IMR-90 (cell line): Measurements from ENCODE around the gene EIF3I. TPM values are rescaled to one million over a fixed set of nuclear protein-coding genes. Genes with fewer than 3 reads are reported as not detected.

Experiments
- ATAC-seq: fragments of 200-7000 bp; cut with Tn5 transposase; 2 replicates; pipeline ENCODE4 v1.9.1; 2020; ENCODE audit warnings: low read depth, mild to moderate bottlenecking, moderate library complexity
- BruUV-seq: library from RNA; stranded (reverse); fragments of 400-500 nt; replicated peaks from 2 replicates; lab custom pipeline; 2021; lab: Mats Ljungman, UMichigan
- CTCF ChIA-PET: fragments of 300-600 bp; formaldehyde crosslinking; extraction: SDS; loops from one replicate; lab custom pipeline; 2021; ENCODE audit warnings: antibody characterized with exemption; lab: Yijun Ruan, JAX
- POLR2A ChIA-PET: fragments of 300-600 bp; sonication (Branson Sonifier 250); formaldehyde crosslinking; loops from one replicate; lab custom pipeline; 2022; ENCODE audit warnings: antibody characterized with exemption; ENCODE audit not compliant: unreplicated experiment; lab: Charles Lee
- DNase-seq: peaks from one replicate; pipeline ENCODE4 v3.0.0; 2013
- H2AFZ ChIP-seq: replicated peaks from 2 replicates; pipeline ENCODE3; 2013; ENCODE audit warnings: low read length, mild to moderate bottlenecking; ENCODE audit not compliant: poor library complexity
- H2AK5ac ChIP-seq: 2 replicates; pipeline ENCODE4 v1.6.1; 2013; ENCODE audit warnings: low read depth, low read length, inconsistent platforms
- H2AK9ac ChIP-seq: replicated peaks from 2 replicates; pipeline ENCODE3; 2013; ENCODE audit warnings: mild to moderate bottlenecking, low read depth, low read length, moderate library complexity; ENCODE audit not compliant: poor library complexity
- H2BK120ac ChIP-seq: 2 replicates; pipeline ENCODE4 v1.6.1; 2013; ENCODE audit warnings: low read depth, low read length, inconsistent platforms
- H2BK15ac ChIP-seq: 3 replicates; pipeline ENCODE4 v1.6.1; 2013; ENCODE audit warnings: low read depth, low read length, inconsistent platforms
- H2BK20ac ChIP-seq: 2 replicates; pipeline ENCODE4 v1.6.1; 2013; ENCODE audit warnings: low read depth, mild to moderate bottlenecking, inconsistent platforms, low read length, moderate library complexity
- H2BK5ac ChIP-seq: 2 replicates; pipeline ENCODE4 v1.6.1; 2013; ENCODE audit warnings: mild to moderate bottlenecking, low read depth, low read length, inconsistent platforms; ENCODE audit not compliant: poor library complexity, severe bottlenecking
- H3K14ac ChIP-seq: replicated peaks from 2 replicates; pipeline ENCODE4 v1.6.1; 2013; ENCODE audit warnings: low read depth, low read length, inconsistent platforms
- H3K18ac ChIP-seq: 2 replicates; pipeline ENCODE4 v1.6.1; 2013; ENCODE audit warnings: low read depth, low read length, control low read depth
- H3K23ac ChIP-seq: 2 replicates; pipeline ENCODE4 v1.6.1; 2013; ENCODE audit warnings: low read depth, low read length, inconsistent platforms
- H3K27ac ChIP-seq: 2 replicates; pipeline ENCODE4 v1.5.1; 2013; ENCODE audit warnings: mild to moderate bottlenecking, control low read depth, low read length; ENCODE audit not compliant: insufficient read depth
- H3K27me3 ChIP-seq: 2 replicates; pipeline ENCODE4 v1.6.1; 2013; ENCODE audit warnings: low read length; ENCODE audit not compliant: control insufficient read depth, insufficient read depth
- H3K36me3 ChIP-seq: 2 replicates; pipeline ENCODE4 v1.6.1; 2013; ENCODE audit warnings: low read length, mixed read lengths; ENCODE audit not compliant: control insufficient read depth, insufficient read depth
- H3K4ac ChIP-seq: 2 replicates; pipeline ENCODE4 v1.6.1; 2013; ENCODE audit warnings: low read depth, low read length, inconsistent platforms
- H3K4me1 ChIP-seq: 2 replicates; pipeline ENCODE4 v1.6.1; 2013; ENCODE audit warnings: low read length, mixed read lengths; ENCODE audit not compliant: control insufficient read depth, insufficient read depth
- H3K4me2 ChIP-seq: 2 replicates; pipeline ENCODE4 v1.6.1; 2013; ENCODE audit warnings: low read depth, mild to moderate bottlenecking, control low read depth, low read length, moderate library complexity
- H3K4me3 ChIP-seq: 2 replicates; pipeline ENCODE4 v1.5.1; 2013; ENCODE audit warnings: low read depth, mild to moderate bottlenecking, control low read depth, low read length, moderate library complexity; ENCODE audit not compliant: insufficient read depth
- H3K56ac ChIP-seq: 2 replicates; pipeline ENCODE4 v1.6.1; 2013; ENCODE audit warnings: low read length, inconsistent platforms; ENCODE audit not compliant: insufficient read depth; ENCODE audit errors: extremely low read depth
- H3K79me1 ChIP-seq, 2 experiments: 2 replicates each; pipeline ENCODE4 v1.6.1; 2013; ENCODE audit warnings: low read length in 2 of 2, inconsistent platforms in 1 of 2, low read depth in 1 of 2
- H3K9ac ChIP-seq: 2 replicates; pipeline ENCODE4 v1.6.1; 2013; ENCODE audit warnings: low read depth, low read length, control low read depth
- H3K9me1 ChIP-seq: 2 replicates; pipeline ENCODE4 v1.6.1; 2013; ENCODE audit warnings: low read length, inconsistent platforms; ENCODE audit not compliant: insufficient read depth
- H3K9me3 ChIP-seq: 2 replicates; pipeline ENCODE4 v1.6.1; 2013; ENCODE audit warnings: low read length; ENCODE audit not compliant: control insufficient read depth, insufficient read depth
- H4K20me1 ChIP-seq: 2 replicates; pipeline ENCODE4 v1.6.1; 2013; ENCODE audit warnings: low read length, inconsistent platforms; ENCODE audit not compliant: insufficient read depth
- H4K5ac ChIP-seq: 2 replicates; pipeline ENCODE4 v1.6.1; 2013; ENCODE audit warnings: mild to moderate bottlenecking, low read depth, low read length, control low read depth
- H4K8ac ChIP-seq, 2 experiments: 2 replicates each; pipeline ENCODE4 v1.6.1; 2013; ENCODE audit warnings: low read depth in 2 of 2, low read length in 2 of 2, control low read depth in 1 of 2, inconsistent platforms in 1 of 2
- H4K91ac ChIP-seq: 2 replicates; pipeline ENCODE4 v1.6.1; 2013; ENCODE audit warnings: low read depth, low read length, inconsistent platforms; ENCODE audit not compliant: insufficient read depth
- BHLHE40 ChIP-seq: fragments of 150-350 bp; IDR thresholded peaks from 2 replicates; pipeline ENCODE4 v1.6.1; 2016; ENCODE audit warnings: mild to moderate bottlenecking, low read depth, low read length
- CEBPB ChIP-seq: IDR thresholded peaks from 2 replicates; pipeline ENCODE4 v1.6.1; 2012; ENCODE audit warnings: low read depth, low read length, improper control_type of control experiment
- CHD1 ChIP-seq: IDR thresholded peaks from 2 replicates; pipeline ENCODE4 v1.6.1; 2012; ENCODE audit warnings: low read depth, low read length, improper control_type of control experiment
- MAFK ChIP-seq: IDR thresholded peaks from 2 replicates; pipeline ENCODE4 v1.6.1; 2012; ENCODE audit warnings: low read depth, low read length, improper control_type of control experiment
- MAZ ChIP-seq: IDR thresholded peaks from 2 replicates; pipeline ENCODE4 v1.6.1; 2012; ENCODE audit warnings: low read depth, mild to moderate bottlenecking, low read length, improper control_type of control experiment, moderate library complexity, borderline replicate concordance
- NFE2L2 ChIP-seq: fragments of 150-350 bp; IDR thresholded peaks from 2 replicates; pipeline ENCODE4 v1.6.1; 2016; ENCODE audit warnings: low read depth, mild to moderate bottlenecking, low read length
- RAD21 ChIP-seq: IDR thresholded peaks from 2 replicates; pipeline ENCODE4 v1.6.1; 2012; ENCODE audit warnings: low read length, improper control_type of control experiment
- SMC3 ChIP-seq: fragments of 150-350 bp; IDR thresholded peaks from 2 replicates; pipeline ENCODE4 v1.6.1; 2016; ENCODE audit warnings: low read depth, mild to moderate bottlenecking, antibody characterized with exemption, low read length, moderate library complexity
- WGBS, 2 experiments: methylation state at CpG; one replicate each; pipeline versions ENCODE4 v1.1.5 to v1.1.7; 2013; ENCODE audit warnings: missing lambda C conversion rate in 2 of 2; ENCODE audit not compliant: insufficient read length in 1 of 2; ENCODE audit errors: extremely low coverage in 2 of 2; 5-methylcytosine and 5-hydroxymethylcytosine counted together
- dilution Hi-C: fragments of 300-500 bp; cut with HindIII; formaldehyde crosslinking; loops from one replicate; pipeline ENCODE4 v1.14.3; 2018; ENCODE audit warnings: low sequenced_read_pairs; ENCODE audit not compliant: unreplicated experiment
- in situ Hi-C: fragments of 300-500 bp; cut with MboI; formaldehyde crosslinking; loops from 3 replicates; pipeline ENCODE4 v1.14.3; 2019; ENCODE audit warnings: low sequenced_read_pairs, inconsistent platforms, mixed read lengths
- intact Hi-C: fragments of 100-400 bp; cut with micrococcal nuclease; formaldehyde crosslinking; loops from 2 replicates; pipeline ENCODE4 v1.10.0; 2022
- polyA plus RNA-seq, 3 experiments: library from polyadenylated mRNA; depleted of rRNA; stranded (reverse); fragments of >200 nt; gene quantifications; 2 replicates each; pipeline ENCODE4 v1.2.3, GENCODE V29; 2012; ENCODE audit warnings: low replicate concordance in 1 of 3
- total RNA-seq: library from RNA; depleted of rRNA; stranded (reverse); fragments of >200 nt; gene quantifications from 2 replicates; pipeline ENCODE4 v1.2.3, GENCODE V29; 2012
- TF ChIP-seq, protein P1 (sequence below): fragments of 150-350 bp; IDR thresholded peaks from 2 replicates; pipeline ENCODE4 v1.6.1; 2017; ENCODE audit warnings: mild to moderate bottlenecking, antibody characterized with exemption, low read length, low read depth
- TF ChIP-seq, protein P2 (sequence below): conservative IDR thresholded peaks from 2 replicates; pipeline ENCODE4 v1.5.1; 2012; ENCODE audit warnings: mild to moderate bottlenecking, low read depth, low read length, improper control_type of control experiment
- TF ChIP-seq, protein P3 (sequence below): fragments of 150-350 bp; IDR thresholded peaks from 2 replicates; pipeline ENCODE4 v1.6.1; 2016; ENCODE audit warnings: low read depth, mild to moderate bottlenecking, low read length, moderate library complexity, borderline replicate concordance

EIF3I gene
- total and polyA plus RNA-seq, 2 of the 4 experiments (the other 2 are of a cell fraction): 469 to 716 TPM

DNA sequence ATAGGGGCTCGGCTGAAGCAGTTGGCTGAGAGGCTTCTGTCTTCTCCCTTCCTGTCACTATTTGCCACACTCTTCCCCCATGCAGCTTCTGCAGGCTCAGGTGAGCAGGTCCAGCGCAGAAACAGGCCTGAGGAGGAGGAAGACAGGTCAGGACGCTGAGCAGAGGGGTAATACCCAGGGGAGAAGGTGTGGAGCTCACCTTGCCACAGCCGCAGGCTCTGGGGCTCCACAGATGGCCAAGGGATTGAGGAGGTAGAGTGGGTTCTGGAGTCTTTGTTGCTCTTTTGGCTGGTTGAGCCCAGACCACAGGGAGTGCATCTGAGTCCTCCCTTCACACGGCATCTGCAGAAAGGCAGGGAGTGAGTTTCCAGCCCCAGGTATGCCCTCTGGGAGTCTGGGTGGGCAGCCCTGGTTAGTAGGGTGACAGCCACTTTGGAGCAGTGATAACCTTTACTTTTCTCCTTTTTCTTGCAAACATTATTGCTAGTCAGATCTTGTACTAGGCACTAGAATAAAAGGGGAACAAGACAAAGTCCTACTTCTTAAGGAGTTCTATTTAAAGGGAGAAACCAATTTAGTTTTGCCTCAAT, 9.7 kb downstream of the EIF3I start:
- CTCF ChIA-PET: no interaction called here
- in situ Hi-C loops (no loop called here), dilution Hi-C loops (no loop called here), intact Hi-C loops (no loop called here)
- POLR2A ChIA-PET: no interaction called here
- H4K8ac ChIP-seq: no peak overlapping the region
- H3K14ac ChIP-seq: no peak overlapping the region
- 100% methylated on average over 1 of the region's 5 CpGs; no CpG with 5 or more reads in 1 of the 2 experiments for WGBS, 2 experiments
- no peak overlapping the region for H4K91ac ChIP-seq
- H3K27ac ChIP-seq: no peak overlapping the region
- H3K23ac ChIP-seq: no peak overlapping the region
- no peaks in the 10 kb centered on the region for H3K27me3 ChIP-seq
- H3K4me3 ChIP-seq: no peak overlapping the region
- peaks cover 12% of the 10 kb centered on the region for H3K4me1 ChIP-seq
- peaks cover 41% of the 10 kb centered on the region for H3K36me3 ChIP-seq
- no peak overlapping the region for H2AK5ac ChIP-seq
- no peak overlapping the region for H2BK20ac ChIP-seq
- H4K20me1 ChIP-seq: 0 out of 2 replicates have a peak, but pooled peaks cover 6% of the 10 kb centered on the region
- no peak for DNase-seq
- H2BK120ac ChIP-seq: no peak overlapping the region
- H3K4ac ChIP-seq: no peak overlapping the region
- no peak overlapping the region for H2AK9ac ChIP-seq
- ATAC-seq: no peak
- H3K4me2 ChIP-seq: no peak overlapping the region
- H2BK15ac ChIP-seq: no peak overlapping the region
- H3K9ac ChIP-seq: no peak overlapping the region
- peaks cover 0 to 24% of the 10 kb centered on the region in 2 experiments; a peak in 2 of 4 replicates for H3K79me1 ChIP-seq
- no peak overlapping the region for H3K56ac ChIP-seq
- no peak overlapping the region for H2AFZ ChIP-seq
- H3K9me3 ChIP-seq: no peaks in the 10 kb centered on the region
- H4K5ac ChIP-seq: no peak overlapping the region
- no TSS peak for BruUV-seq
- H3K18ac ChIP-seq: no peak overlapping the region
- H3K9me1 ChIP-seq: peaks cover 15% of the 10 kb centered on the region
- no peak overlapping the region for H2BK5ac ChIP-seq
- TF ChIP-seq NFE2L2 (no peak), SMC3 (no peak), MAZ (no peak), RAD21 (no peak), BHLHE40 (no peak), CEBPB (no peak), CHD1 (no peak), MAFK (no peak)
- TF ChIP-seq, protein P1, sequence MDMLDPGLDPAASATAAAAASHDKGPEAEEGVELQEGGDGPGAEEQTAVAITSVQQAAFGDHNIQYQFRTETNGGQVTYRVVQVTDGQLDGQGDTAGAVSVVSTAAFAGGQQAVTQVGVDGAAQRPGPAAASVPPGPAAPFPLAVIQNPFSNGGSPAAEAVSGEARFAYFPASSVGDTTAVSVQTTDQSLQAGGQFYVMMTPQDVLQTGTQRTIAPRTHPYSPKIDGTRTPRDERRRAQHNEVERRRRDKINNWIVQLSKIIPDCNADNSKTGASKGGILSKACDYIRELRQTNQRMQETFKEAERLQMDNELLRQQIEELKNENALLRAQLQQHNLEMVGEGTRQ: no peak
- TF ChIP-seq, protein P2, sequence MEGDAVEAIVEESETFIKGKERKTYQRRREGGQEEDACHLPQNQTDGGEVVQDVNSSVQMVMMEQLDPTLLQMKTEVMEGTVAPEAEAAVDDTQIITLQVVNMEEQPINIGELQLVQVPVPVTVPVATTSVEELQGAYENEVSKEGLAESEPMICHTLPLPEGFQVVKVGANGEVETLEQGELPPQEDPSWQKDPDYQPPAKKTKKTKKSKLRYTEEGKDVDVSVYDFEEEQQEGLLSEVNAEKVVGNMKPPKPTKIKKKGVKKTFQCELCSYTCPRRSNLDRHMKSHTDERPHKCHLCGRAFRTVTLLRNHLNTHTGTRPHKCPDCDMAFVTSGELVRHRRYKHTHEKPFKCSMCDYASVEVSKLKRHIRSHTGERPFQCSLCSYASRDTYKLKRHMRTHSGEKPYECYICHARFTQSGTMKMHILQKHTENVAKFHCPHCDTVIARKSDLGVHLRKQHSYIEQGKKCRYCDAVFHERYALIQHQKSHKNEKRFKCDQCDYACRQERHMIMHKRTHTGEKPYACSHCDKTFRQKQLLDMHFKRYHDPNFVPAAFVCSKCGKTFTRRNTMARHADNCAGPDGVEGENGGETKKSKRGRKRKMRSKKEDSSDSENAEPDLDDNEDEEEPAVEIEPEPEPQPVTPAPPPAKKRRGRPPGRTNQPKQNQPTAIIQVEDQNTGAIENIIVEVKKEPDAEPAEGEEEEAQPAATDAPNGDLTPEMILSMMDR: no peak
- TF ChIP-seq, protein P3, sequence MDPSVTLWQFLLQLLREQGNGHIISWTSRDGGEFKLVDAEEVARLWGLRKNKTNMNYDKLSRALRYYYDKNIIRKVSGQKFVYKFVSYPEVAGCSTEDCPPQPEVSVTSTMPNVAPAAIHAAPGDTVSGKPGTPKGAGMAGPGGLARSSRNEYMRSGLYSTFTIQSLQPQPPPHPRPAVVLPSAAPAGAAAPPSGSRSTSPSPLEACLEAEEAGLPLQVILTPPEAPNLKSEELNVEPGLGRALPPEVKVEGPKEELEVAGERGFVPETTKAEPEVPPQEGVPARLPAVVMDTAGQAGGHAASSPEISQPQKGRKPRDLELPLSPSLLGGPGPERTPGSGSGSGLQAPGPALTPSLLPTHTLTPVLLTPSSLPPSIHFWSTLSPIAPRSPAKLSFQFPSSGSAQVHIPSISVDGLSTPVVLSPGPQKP: no peak
